HepG2 (cell line): ENCODE results near the gene PDE4D.

Experiments
- CBX1 ChIP-seq: IDR thresholded peaks from one replicate; pipeline ENCODE4 v1.6.1; 2016; ENCODE audit warnings: antibody characterized with exemption, low read depth
- NONO ChIP-seq, 2 experiments: fragments of 450-650 bp in 1 of 2; sonication (generic) in 1 of 2; formaldehyde crosslinking in 1 of 2; IDR thresholded peaks in 1 of 2; conservative IDR thresholded peaks in 1 of 2; 2 replicates each; pipeline versions ENCODE4 v1.6.1 to v1.8.0; 2017 to 2022; ENCODE audit warnings: mild to moderate bottlenecking in 1 of 2, missing genetic modification reagents in 1 of 2, moderate library complexity in 1 of 2
- POLR2A ChIP-seq, 2 experiments: IDR thresholded peaks; 2 replicates each; pipeline ENCODE4 v1.6.1; 2011; ENCODE audit warnings: low read depth in 2 of 2, low read length in 2 of 2, mild to moderate bottlenecking in 1 of 2, moderate library complexity in 1 of 2; ENCODE audit not compliant: insufficient read depth in 1 of 2
- RFXAP ChIP-seq: sonication (generic); formaldehyde crosslinking; IDR thresholded peaks from 2 replicates; pipeline ENCODE4 v1.4.0; 2020; ENCODE audit warnings: missing genetic modification reagents, borderline replicate concordance
- TMF1 ChIP-seq: sonication (generic); formaldehyde crosslinking; IDR thresholded peaks from 2 replicates; pipeline ENCODE4 v1.8.1; 2022; ENCODE audit warnings: low read depth, missing genetic modification reagents
- ZNF777 ChIP-seq: sonication (generic); formaldehyde crosslinking; IDR thresholded peaks from 2 replicates; pipeline ENCODE4 v1.4.0; 2020; ENCODE audit warnings: missing genetic modification reagents
- TF ChIP-seq, protein P1 (sequence below): sonication (generic); formaldehyde crosslinking; IDR thresholded peaks from 2 replicates; pipeline ENCODE4 v1.5.0; 2020; ENCODE audit warnings: mild to moderate bottlenecking, missing genetic modification reagents, moderate library complexity
- TF ChIP-seq, protein P2 (sequence below): conservative IDR thresholded peaks from 2 replicates; pipeline ENCODE4 v1.6.1; 2018; ENCODE audit warnings: missing genetic modification reagents

DNA sequence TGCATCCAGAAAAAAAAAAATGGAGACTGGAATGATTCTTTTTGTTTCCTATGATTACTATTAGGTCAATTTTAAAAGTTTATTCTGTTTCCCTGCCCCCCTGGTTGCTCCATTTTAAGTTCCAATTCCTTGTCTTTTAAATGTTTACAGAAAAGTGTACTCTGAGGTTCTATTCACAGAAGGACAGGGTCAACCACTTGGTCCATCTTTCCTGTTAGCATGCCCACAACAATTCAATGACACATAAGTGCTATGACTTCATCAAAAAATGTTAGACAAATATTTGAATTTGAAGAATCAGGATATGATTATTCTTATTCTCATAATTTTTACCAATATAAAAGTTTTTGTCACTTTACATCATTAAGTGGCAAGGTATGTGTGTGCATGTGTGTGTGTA is 123.7 kb downstream of the PDE4D start:
- TF ChIP-seq TMF1 (CRISPR knock-in tag) (no peak), POLR2A (IDR thresholded peaks at IDR 0.05; ENCODE audit: insufficient read depth in 1 of 2, low read depth in 2 of 2, low read length in 2 of 2) (no peak), RFXAP (CRISPR knock-in tag) (no peak), ZNF777 (CRISPR knock-in tag) (no peak), CBX1 (no peak), NONO (IDR thresholded peaks at IDR 0.05) (no peak), NONO (CRISPR knock-in tag; conservative IDR thresholded peaks at IDR 0.05) (no peak)
- TF ChIP-seq, protein P1, sequence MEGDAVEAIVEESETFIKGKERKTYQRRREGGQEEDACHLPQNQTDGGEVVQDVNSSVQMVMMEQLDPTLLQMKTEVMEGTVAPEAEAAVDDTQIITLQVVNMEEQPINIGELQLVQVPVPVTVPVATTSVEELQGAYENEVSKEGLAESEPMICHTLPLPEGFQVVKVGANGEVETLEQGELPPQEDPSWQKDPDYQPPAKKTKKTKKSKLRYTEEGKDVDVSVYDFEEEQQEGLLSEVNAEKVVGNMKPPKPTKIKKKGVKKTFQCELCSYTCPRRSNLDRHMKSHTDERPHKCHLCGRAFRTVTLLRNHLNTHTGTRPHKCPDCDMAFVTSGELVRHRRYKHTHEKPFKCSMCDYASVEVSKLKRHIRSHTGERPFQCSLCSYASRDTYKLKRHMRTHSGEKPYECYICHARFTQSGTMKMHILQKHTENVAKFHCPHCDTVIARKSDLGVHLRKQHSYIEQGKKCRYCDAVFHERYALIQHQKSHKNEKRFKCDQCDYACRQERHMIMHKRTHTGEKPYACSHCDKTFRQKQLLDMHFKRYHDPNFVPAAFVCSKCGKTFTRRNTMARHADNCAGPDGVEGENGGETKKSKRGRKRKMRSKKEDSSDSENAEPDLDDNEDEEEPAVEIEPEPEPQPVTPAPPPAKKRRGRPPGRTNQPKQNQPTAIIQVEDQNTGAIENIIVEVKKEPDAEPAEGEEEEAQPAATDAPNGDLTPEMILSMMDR (CRISPR knock-in tag), result no peak
- TF ChIP-seq, protein P2, sequence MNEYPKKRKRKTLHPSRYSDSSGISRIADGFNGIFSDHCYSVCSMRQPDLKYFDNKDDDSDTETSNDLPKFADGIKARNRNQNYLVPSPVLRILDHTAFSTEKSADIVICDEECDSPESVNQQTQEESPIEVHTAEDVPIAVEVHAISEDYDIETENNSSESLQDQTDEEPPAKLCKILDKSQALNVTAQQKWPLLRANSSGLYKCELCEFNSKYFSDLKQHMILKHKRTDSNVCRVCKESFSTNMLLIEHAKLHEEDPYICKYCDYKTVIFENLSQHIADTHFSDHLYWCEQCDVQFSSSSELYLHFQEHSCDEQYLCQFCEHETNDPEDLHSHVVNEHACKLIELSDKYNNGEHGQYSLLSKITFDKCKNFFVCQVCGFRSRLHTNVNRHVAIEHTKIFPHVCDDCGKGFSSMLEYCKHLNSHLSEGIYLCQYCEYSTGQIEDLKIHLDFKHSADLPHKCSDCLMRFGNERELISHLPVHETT (CRISPR knock-in tag), result no peak
